OCI-LY1 (cell line): ENCODE results near the gene KCNN3.

ENCODE experiments used
- EZH2 ChIP-seq: fragments of 200-600 bp; sonication (generic), shearing (Covaris generic); IDR thresholded peaks from 2 replicates; pipeline ENCODE4 v1.8.0; 2017; ENCODE audit warnings: borderline replicate concordance, mixed run types, mild to moderate bottlenecking, antibody characterized with exemption, low read length, moderate library complexity, mixed read lengths
- TF ChIP-seq, protein P1 (sequence below): fragments of 200-600 bp; sonication (generic), shearing (Covaris generic); IDR thresholded peaks from 2 replicates; pipeline ENCODE4 v1.5.1; 2017; ENCODE audit warnings: mild to moderate bottlenecking, antibody characterized with exemption, low read length, moderate library complexity, mixed read lengths

DNA sequence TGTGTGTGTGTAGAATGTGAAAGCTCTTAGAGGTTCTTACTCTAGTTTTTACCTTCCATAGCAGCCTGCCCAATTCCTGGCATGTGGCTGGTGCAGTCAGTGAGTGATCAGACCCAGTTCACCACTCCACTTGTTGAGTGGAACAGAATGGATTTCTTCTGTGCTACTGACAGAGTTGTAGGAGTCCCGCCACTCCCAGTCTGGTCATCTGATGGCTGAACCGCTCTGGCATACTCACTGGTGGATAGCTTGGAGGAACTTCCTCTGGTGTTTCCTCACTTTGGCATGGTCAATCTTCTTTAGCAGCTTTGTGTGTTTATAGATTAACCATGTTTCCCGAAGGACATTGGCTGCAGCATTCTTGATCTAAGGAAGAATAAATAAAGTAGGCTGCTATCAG is 155.4 kb downstream of the KCNN3 start:
- TF ChIP-seq, protein P1, sequence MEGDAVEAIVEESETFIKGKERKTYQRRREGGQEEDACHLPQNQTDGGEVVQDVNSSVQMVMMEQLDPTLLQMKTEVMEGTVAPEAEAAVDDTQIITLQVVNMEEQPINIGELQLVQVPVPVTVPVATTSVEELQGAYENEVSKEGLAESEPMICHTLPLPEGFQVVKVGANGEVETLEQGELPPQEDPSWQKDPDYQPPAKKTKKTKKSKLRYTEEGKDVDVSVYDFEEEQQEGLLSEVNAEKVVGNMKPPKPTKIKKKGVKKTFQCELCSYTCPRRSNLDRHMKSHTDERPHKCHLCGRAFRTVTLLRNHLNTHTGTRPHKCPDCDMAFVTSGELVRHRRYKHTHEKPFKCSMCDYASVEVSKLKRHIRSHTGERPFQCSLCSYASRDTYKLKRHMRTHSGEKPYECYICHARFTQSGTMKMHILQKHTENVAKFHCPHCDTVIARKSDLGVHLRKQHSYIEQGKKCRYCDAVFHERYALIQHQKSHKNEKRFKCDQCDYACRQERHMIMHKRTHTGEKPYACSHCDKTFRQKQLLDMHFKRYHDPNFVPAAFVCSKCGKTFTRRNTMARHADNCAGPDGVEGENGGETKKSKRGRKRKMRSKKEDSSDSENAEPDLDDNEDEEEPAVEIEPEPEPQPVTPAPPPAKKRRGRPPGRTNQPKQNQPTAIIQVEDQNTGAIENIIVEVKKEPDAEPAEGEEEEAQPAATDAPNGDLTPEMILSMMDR = no peak
- TF ChIP-seq EZH2 = no peak
